Left forelimb (tissue), 1 donor: ENCODE data around the gene MAST2.

Source experiments
- DNase-seq: peaks from one replicate; pipeline ENCODE4 v3.0.0-alpha.2; 2018; ENCODE audit warnings: low spot score

Gene MAST2

GRCh38 chr1:45982359-45982758, 178.9 kb downstream of the MAST2 start:
- no peak for DNase-seq

DNA sequence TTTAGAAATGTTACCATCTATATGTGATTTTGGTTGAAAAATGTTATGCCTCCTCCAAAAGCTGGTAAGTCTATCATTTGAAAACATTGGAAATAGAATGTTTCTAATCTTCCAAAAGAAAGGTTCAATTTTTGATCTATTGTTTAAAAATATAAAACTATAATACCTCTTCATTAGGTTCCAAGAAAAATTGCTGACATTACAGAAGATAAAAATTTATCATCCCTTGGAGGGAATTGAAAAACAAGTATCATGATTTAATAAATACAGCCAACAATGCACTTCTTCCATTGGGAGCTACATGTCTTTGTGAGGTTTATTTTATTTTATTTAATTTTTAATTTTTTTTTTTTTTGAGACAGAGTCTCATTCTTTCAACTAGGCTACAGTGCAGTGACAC, 180.6 kb downstream of the MAST2 start:
- no peak for DNase-seq

GRCh38 chr1:45987204-45987603, 183.8 kb downstream of the MAST2 start:
- DNase-seq = no peak

DNA sequence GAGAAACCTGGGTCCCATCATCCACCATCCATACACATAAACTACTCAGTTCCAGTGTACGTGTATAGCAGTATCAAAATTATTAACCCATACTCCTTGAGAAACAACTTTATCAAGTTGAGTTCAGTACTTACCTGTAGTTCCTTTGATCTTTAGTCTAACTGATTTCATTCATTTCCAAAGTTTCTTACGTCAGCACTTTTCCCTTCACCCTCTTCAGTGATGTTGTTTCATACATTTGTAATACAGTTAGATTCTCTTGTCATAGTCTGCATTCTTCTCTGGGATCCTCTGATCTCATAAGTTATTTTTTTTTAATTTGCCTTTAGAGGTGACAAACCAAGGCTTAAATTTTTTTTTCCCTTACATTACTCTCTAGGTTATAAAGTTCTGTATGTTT, 185.8 kb downstream of the MAST2 start:
- no peak for DNase-seq

GRCh38 chr1:45994423-45994822, 191.0 kb downstream of the MAST2 start:
- DNase-seq = no peak

- DNase-seq = no peak
Measured at GRCh38 chr1:45995298-45995697, 191.9 kb downstream of the MAST2 start.

- no peak for DNase-seq
Measured at GRCh38 chr1:45998020-45998617, 194.7 kb downstream of the MAST2 start.

GRCh38 chr1:45999507-45999906, 196.1 kb downstream of the MAST2 start:
- no peak for DNase-seq

DNA sequence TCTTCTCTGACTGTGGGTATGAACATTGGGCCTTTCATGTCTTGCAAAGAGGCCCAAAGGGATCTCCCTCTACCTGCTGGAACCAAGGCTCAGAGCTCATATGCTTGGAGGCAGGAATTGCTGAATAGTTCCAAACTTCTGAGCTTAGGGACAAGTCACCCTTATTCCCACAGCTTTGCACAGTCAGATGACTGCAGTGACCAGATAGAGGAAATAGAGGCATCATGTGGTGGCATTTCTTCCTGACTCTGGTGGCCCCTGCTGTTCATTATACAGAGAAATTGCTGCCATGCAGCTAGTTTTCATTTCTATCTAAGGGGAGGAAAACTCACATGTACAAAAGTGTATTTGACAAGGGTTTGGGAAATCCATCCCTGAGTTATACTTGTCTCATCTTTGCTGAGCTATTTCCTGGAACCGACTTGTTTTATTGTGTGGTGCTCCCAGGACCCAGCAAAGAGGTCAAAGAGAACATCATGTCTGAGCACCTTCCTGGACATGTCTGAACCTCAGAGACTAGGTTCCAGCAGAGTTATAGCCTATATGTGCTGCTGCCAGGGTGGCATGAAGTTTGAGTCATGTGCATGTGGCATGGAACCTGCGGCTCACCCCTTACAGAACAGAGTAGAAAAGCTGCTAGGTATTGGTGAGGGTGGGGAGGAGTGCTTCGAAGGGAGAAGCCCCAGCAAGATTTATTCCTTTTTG, 197.8 kb downstream of the MAST2 start:
- no peak for DNase-seq

DNA sequence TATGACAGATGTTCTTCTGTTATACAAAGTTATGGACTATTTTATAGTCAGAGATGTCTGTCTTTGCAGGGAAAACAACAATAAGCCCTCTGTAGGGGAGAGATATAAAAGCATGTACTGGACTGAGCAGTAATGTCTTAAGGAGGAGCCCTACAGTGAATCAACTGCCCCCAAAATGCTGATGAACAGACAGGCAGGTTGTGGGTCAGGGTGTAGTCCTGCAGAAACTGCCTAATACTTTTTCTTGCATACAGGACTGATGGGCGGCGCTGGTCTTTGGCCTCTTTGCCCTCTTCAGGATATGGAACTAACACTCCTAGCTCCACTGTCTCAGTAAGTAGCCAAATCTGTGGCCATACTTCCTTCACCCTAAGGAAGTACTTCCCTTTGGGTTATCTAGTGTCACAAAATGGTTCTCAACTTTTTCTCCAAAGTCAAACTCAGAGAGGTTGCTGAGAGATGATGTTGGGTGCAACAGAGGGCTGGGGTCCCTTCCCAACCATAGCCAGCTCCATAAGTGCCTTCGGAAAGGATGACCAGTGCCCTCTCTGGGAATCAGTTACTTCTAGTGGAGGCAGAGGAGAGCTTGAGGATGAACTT, 199.2 kb downstream of the MAST2 start:
- no peak for DNase-seq

- DNase-seq = no peak
Measured at GRCh38 chr1:46003315-46003714, 199.9 kb downstream of the MAST2 start.

DNA sequence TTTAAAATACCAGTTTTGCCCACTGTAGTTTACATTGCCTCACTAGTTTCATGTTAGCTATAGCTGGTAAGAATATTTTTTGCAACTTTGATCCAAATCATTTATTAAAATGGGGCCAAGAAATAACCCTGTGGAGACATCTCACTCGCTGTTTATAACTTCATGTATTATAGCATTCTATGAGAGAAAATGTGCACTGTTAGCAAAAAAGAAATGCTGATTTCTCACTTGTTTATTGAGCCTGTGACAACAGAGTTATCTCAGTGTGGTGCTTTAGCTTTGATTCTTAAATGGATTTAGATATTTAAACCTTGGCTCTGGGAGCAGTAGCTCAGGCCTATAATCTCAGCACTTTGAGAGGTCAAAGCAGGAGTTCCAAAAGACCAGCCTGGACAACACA, 201.1 kb downstream of the MAST2 start:
- no peak for DNase-seq

DNA sequence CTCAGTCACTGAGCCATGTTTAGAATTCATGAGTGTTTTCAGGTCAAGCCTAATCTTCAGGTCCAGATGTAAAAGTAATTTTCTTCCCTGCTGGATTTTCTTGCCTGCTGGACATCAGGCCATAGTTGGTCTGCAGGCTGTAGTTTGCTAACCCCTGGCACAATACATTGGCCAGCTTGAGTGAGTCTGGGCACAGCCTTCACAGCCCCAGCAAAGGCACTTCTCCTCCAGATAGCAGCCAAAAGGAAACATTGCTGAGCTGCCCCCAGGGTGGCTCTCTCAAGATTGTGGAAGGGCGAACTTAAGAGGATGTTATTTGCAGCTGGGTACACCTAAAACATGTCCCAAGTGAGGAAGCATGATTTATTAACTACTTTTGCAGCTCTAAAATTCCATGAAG, 202.2 kb downstream of the MAST2 start:
- DNase-seq = no peak

DNA sequence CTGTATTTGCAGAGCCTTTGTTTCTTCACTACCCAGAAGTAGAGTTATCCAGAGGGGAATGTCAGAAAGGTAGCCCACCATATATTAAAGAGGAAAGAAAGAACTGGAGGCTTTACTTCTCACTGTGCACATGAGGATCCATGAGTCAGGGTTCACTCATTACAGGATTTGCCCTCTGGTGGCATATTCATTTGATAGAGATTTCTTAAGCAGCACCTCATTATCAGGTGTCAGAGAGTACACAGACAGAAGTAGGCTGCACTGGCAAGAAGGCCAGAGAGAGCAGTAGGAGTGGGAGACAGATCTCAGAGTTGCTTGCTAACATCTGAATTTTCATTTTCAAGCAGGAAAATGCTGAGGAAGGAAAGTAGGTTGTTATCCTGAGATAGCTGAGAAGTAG, 205.2 kb downstream of the MAST2 start:
- no peak for DNase-seq

DNA sequence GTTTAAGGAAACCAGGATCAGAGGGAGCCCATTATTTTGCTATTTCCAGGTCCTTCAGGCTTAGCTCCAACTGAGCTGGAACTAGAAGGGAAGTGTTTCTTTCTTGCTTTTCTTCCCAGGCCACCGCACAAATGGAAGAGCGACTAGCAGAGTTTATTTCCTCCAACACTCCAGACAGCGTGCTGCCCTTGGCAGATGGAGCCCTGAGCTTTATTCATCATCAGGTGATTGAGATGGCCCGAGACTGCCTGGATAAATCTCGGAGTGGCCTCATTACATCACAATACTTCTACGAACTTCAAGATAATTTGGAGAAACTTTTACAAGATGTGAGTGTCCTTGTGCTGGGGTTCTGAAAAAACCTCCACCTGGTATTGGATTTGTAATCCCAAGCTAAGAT, 207.2 kb downstream of the MAST2 start:
- DNase-seq = no peak

GRCh38 chr1:46011121-46011695, 207.8 kb downstream of the MAST2 start:
- DNase-seq = no peak

GRCh38 chr1:46012236-46012635, 208.8 kb downstream of the MAST2 start:
- DNase-seq = no peak

- no peak for DNase-seq
Measured at GRCh38 chr1:46013581-46013980, 210.2 kb downstream of the MAST2 start.

DNA sequence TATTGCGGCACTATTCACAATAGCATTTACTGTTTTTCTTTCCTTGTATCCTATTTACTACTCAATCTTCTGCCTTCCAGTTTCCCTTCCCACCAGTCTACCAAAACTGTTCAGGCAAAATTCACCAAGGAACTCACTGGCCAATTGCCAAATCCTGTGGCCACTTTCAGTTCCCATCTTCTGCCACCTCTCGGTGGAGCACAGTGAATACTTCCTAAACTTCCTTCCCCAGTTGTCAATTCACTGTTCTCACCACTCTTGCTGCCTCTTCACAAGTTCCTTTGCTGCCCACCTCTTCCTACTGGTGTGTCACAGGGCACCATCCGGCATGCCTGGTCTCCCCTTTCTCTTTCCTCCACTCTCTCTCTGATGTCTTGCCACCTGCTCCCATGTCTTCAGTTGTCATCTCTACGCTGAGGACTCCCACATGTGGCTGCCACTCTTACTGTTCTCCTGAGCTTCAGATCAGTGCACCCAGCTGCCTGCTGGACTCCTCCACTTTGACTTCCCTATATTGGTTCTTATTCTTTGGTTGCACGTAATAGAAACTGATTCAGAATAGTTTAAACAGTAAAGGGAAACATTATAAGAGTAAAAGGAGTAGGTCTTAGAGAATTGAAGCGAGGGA, 214.6 kb downstream of the MAST2 start:
- DNase-seq = no peak

GRCh38 chr1:46019348-46019747, 215.9 kb downstream of the MAST2 start:
- DNase-seq = no peak

DNA sequence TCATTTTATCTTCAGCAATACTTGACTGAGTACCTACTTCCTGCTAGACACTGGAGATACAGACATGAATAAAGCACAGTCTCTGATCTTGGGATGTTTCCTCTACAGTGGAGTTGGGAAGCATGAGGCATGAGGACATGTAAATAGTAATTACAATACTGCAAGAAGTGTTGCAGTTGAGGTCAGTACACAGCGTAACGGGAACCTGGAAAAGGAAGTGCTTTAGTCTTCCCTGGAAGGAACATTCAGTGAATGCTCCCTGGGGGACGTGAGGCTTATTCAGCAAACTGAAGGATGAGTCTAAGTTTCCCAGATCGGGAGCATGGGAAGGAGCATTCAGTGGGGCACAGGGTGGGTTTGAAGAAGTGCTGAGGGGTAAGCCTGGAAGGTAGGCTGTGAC, 216.6 kb downstream of the MAST2 start:
- DNase-seq = no peak

DNA sequence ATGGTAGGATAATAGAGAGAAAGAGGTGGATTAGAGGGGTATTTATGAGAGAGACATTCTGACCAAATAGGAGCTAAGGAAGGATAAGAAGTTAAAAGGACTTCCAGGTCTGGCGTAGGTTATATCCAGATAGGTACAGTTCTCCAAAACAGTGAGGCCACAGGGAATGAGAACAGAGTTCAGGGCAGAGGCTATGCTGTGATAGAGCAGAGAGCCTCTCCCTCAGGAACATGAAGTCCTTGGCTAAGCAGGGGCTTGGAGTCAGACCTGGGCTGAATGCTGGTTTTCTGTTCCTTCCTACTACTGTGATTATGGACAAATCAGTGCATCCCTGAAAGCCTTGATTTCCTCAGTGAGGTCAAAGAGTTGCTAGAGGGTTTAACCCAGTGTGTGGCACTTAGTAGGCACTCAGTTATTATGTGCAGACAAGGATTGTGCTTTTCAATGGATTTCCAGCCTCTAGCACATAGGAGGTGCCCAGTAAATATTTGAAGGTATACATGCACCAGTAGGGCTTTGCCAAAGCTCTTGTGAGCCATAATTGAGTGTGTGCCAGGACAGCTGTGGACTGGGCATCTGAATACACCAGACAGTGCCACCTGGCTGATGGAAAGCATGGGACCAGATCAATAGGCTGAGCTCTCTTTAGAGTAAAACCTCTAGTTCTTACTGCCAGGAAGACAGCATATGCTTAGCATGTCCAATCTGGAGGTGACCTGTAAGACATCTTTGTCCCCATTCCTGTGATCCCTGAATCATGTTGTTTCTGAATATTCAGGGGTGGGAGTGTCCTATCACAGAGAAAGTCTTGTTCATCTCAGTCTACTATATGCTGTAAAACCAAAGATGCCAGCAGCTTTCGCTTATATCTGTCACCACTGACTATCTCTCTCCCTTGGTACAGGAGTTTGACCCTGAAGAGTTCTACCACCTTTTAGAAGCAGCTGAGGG, 217.9 kb downstream of the MAST2 start:
- no peak for DNase-seq
